ENCODE data around the gene GALNT10.

The GALNT10 gene

DNA sequence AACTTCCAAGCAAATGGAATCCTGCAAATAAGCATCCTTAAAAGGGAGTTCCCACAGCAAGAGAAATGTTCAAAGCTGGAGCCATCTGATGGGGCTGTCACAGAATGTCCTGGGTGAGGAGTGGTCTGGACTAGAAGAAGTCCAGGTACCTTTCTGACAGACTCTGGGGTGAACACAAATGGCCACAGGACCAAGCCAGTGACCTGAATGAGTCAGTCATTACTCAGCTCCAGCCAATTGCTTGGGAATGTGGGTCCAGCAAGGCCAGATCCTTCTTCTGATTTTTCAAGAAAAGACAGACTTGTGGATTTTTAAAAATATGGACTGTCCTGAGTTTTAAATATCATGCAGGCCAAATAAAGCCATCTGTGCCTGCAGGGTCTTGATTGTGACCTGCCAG is 30.1 kb downstream of the GALNT10 start:
- DNase-seq (ENCODE audit: low read depth in 2 of 2): peak; percentile 39 to 86
- H3K4me3 ChIP-seq (replicated peaks in 1 of 2; ENCODE audit: low read depth in 2 of 2, low read length in 2 of 2): no peak overlapping the region
- TF ChIP-seq, protein P1, sequence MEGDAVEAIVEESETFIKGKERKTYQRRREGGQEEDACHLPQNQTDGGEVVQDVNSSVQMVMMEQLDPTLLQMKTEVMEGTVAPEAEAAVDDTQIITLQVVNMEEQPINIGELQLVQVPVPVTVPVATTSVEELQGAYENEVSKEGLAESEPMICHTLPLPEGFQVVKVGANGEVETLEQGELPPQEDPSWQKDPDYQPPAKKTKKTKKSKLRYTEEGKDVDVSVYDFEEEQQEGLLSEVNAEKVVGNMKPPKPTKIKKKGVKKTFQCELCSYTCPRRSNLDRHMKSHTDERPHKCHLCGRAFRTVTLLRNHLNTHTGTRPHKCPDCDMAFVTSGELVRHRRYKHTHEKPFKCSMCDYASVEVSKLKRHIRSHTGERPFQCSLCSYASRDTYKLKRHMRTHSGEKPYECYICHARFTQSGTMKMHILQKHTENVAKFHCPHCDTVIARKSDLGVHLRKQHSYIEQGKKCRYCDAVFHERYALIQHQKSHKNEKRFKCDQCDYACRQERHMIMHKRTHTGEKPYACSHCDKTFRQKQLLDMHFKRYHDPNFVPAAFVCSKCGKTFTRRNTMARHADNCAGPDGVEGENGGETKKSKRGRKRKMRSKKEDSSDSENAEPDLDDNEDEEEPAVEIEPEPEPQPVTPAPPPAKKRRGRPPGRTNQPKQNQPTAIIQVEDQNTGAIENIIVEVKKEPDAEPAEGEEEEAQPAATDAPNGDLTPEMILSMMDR (IDR thresholded peaks at IDR 0.05; ENCODE audit: low read depth, low read length): no peak

DNA sequence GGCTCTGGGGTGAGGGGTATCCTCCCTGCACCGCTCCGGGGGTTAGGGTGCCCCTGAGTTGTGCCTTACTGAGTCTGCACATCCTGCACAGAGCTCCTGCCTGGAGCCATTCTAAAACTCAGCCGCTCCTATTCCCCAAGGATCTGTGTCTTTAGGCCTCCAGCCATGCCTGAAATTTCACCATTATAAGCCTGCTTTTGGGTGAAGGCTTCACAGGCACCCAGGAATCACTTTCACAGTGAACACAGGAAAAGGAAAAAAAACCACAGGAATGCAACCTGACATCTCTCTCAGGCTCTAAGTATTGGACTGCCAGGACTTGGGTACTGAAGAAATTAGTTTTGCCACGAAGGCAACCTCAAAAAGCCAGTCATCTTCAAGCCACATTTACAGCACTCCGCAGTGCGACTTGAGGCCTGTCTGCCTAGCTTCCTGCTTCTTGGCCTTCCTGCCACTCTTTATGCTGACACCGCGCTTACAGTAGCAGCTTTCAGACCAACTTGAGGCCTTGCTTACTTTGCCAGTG is 30.9 kb downstream of the GALNT10 start:
- DNase-seq (ENCODE audit: low read depth in 2 of 2): peak; percentile 80 to 95
- H3K4me3 ChIP-seq (replicated peaks in 1 of 2; ENCODE audit: low read depth in 2 of 2, low read length in 2 of 2): no peak overlapping the region
- TF ChIP-seq, protein P1 (IDR thresholded peaks at IDR 0.05; ENCODE audit: low read depth, low read length): no peak

- no peak overlapping the region for H3K4me3 ChIP-seq (replicated peaks in 1 of 2; ENCODE audit: low read depth in 2 of 2, low read length in 2 of 2)
- TF ChIP-seq, protein P1 (IDR thresholded peaks at IDR 0.05; ENCODE audit: low read depth, low read length): no peak
- DNase-seq (ENCODE audit: low read depth in 2 of 2): no peak
These were observed 31.9 kb downstream of the GALNT10 start for GRCh38 chr5:154222414-154222813.

- TF ChIP-seq, protein P1 (IDR thresholded peaks at IDR 0.05; ENCODE audit: low read depth, low read length): no peak
- no peak overlapping the region for H3K4me3 ChIP-seq (replicated peaks in 1 of 2; ENCODE audit: low read depth in 2 of 2, low read length in 2 of 2)
These were observed 32.8 kb downstream of the GALNT10 start for GRCh38 chr5:154223320-154223719.

GRCh38 chr5:154227090-154227489 is 36.6 kb downstream of the GALNT10 start:
- H3K4me3 ChIP-seq (replicated peaks in 1 of 2; ENCODE audit: low read depth in 2 of 2, low read length in 2 of 2): no peak overlapping the region
- TF ChIP-seq, protein P1 (IDR thresholded peaks at IDR 0.05; ENCODE audit: low read depth, low read length): no peak
- DNase-seq (ENCODE audit: low read depth in 2 of 2): no peak

More at GRCh38 chr5:154223320-154223719, 32.8 kb downstream of the GALNT10 start:
- DNase-seq (ENCODE audit: low read depth in 2 of 2): no peak

- TF ChIP-seq, protein P1 (IDR thresholded peaks at IDR 0.05; ENCODE audit: low read depth, low read length): no peak
These were observed 38.2 kb downstream of the GALNT10 start for GRCh38 chr5:154228696-154229095.

DNA sequence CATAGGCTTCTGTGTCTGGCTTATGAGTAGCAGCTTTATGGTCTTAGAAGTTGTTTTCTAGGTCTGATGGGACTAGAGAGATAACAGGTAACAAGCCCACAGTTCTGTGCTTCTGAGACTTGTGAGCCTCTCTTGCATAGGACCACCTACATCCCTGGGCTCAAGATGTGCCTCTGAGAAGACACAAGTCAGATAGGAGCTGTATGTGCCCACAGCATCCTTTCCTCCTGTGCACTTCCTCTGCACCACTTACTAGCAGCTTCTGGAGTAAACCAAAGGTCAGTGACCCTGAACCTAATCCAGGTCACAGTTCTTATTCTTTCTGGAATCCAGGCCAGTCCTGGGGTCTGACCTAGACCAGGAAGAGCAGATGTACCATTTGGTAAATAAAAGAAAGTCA is 40.0 kb downstream of the GALNT10 start:
- no peak overlapping the region for H3K4me3 ChIP-seq (replicated peaks in 1 of 2; ENCODE audit: low read depth in 2 of 2, low read length in 2 of 2)
- no peak for DNase-seq (ENCODE audit: low read depth in 2 of 2)
- TF ChIP-seq, protein P1 (IDR thresholded peaks at IDR 0.05; ENCODE audit: low read depth, low read length): no peak

More at GRCh38 chr5:154228696-154229095, 38.2 kb downstream of the GALNT10 start:
- no peak for DNase-seq (ENCODE audit: low read depth in 2 of 2)
- no peak overlapping the region for H3K4me3 ChIP-seq (replicated peaks in 1 of 2; ENCODE audit: low read depth in 2 of 2, low read length in 2 of 2)

Data from cardiac fibroblast (primary cell).